Cardiac fibroblast (primary cell): ENCODE measurements around the gene CNMD.
A peak's percentile ranks its signal among the peaks of the same experiment; 100 is the strongest.
"Not testable (repeated sequence)": the region's sequence is repeated elsewhere in the genome, so short reads cannot be mapped to it uniquely, and the experiment has no call there.

Experiments used
- DNase-seq, 2 donors: peaks; one replicate each; pipeline versions ENCODE4 v3.0.0 to v3.0.0-alpha.2; 2010; ENCODE audit warnings: low read depth in 2 of 2
- H3K4me3 ChIP-seq, 2 donors: replicated peaks in 1 of 2; 1 replicate in 1 of 2; 2 replicates in 1 of 2; pipeline ENCODE4 v1.5.1; 2011; ENCODE audit warnings: low read depth in 2 of 2, low read length in 2 of 2, mild to moderate bottlenecking in 2 of 2, moderate library complexity in 1 of 2
- TF ChIP-seq, protein P1 (sequence below): IDR thresholded peaks from one replicate; pipeline ENCODE4 v1.5.1; 2011; ENCODE audit warnings: low read depth, mild to moderate bottlenecking, low read length, inconsistent platforms

CNMD gene

DNA sequence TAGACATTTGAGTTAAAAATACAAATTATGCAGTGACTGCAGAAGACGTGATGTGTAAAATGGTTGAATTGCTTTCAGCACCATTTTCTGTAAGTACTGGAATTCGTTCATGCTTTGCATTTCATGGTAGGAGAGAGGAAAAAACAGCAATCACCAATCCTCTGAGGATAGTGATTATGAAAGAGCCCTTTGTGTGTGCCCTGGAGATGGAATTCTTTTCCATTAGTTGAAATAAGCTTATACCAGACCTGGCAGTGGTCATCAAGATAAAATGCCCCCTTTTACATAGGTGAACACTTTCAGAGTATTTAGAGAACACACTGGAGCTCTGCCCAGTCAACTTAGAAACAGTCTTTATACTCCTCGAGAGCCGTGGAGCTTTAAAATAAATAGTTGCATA, 1.7 kb downstream of the CNMD start:
- TF ChIP-seq, protein P1, sequence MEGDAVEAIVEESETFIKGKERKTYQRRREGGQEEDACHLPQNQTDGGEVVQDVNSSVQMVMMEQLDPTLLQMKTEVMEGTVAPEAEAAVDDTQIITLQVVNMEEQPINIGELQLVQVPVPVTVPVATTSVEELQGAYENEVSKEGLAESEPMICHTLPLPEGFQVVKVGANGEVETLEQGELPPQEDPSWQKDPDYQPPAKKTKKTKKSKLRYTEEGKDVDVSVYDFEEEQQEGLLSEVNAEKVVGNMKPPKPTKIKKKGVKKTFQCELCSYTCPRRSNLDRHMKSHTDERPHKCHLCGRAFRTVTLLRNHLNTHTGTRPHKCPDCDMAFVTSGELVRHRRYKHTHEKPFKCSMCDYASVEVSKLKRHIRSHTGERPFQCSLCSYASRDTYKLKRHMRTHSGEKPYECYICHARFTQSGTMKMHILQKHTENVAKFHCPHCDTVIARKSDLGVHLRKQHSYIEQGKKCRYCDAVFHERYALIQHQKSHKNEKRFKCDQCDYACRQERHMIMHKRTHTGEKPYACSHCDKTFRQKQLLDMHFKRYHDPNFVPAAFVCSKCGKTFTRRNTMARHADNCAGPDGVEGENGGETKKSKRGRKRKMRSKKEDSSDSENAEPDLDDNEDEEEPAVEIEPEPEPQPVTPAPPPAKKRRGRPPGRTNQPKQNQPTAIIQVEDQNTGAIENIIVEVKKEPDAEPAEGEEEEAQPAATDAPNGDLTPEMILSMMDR: no peak

DNA sequence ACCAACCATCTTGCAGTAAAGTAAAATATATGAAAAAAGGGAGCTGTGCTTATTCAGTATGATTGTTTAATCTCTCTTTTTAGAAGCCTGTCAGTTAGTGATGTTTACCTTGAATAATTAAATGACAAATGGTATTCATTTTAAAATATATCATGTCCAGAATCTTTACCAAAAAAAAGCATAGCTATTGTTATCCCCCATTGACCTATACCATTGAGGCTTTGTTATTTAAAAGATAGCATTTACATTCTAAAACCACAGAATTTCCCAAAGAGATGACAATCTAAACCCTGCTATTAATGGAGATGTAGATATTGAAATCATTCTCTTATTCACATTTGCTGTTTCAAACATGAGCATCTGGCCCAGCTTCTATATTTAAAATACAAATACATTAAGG, 2.2 kb downstream of the CNMD start:
- DNase-seq: no peak
- H3K4me3 ChIP-seq: no peak overlapping the region
- TF ChIP-seq, protein P1: no peak

More for the DNA sequence above, 1.7 kb downstream of the CNMD start:
- DNase-seq: peak in 1 of 2 donors; percentile 3
- H3K4me3 ChIP-seq: no peak overlapping the region

DNA sequence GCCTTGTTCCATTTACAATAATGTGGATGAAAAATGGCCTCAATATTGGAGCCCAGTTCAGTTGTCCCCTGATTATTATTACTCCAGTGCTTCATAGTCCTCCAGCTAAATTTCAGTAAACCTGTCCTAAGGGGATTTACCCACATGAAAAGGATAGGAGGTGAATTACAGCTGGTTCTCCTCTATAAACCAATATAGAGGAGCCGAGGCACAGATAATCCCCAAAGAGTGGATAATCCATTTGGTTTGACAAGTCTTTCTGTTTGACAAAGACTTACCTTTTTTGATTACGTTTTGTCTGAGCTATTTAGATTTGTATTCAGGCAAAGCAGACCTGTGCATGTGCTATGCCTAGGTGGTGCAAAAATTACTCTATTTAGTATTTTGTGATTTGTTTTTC, 2.7 kb downstream of the CNMD start:
- no peak for DNase-seq
- TF ChIP-seq, protein P1: no peak
- no peak overlapping the region for H3K4me3 ChIP-seq

DNA sequence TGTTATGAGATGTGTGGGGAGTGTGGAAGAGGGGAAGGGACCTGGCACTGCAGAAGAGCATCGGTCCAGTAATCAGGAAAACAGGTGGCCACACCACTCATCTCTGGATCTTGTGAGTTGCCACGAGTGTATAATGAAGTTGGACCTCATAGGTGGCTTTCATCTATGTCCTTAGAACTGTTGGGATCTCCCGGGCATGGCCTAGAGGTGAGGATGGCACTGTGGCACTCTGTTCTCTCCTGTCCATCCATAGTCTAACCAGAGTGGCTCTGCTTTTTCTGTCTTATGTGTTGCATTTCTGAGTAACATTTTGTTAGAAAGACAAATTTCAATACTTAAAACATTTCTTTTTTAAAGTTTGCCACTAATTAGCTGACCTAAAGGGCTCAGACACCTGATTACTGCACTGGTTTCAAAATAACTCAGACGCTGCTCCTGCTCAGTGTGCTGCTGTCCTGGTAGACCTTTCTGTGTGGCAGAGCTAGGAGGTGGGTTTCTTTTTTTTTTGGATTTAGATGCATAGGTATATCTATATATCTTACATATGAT, 5.5 kb downstream of the CNMD start:
- TF ChIP-seq, protein P1: no peak
- no peak for DNase-seq
- H3K4me3 ChIP-seq: no peak overlapping the region

DNA sequence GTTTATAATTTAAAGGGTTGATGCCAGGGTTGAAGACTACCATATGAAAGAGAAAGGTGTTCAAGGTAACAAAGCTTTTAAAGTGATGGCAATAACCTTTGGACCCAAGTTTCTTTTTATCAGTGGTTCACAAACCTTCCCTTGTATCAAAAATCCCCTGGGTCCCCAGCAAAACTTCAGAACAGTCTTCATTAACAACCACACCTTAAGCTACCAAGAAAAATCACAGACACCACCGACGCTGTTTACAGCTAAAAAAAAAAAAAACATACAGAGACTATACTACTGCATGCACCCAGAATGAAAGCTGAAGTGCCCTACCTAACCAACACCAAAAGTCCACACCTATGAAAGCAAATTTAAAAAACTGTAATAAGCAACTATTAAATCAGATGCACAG, 13.4 kb downstream of the CNMD start:
- TF ChIP-seq, protein P1: no peak
- H3K4me3 ChIP-seq: no peak overlapping the region

DNA sequence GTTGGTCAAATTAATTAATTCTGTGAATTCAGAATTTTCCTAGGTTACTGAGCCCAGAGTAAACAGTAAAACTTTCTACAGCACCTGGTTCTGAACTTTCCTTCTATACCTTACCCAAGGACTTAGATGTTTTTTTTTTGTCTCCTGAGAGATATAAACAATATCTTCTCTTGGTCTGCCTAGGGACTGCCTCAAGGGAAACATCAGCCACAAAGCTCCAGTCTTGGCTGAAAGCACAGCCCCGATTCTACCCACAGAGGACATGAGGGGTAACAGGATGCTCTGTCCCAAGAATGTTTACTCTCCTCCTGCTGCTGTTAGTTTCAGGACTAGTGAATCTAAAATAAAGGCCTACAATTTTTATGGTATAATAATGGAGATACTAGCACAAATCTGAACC, 14.3 kb downstream of the CNMD start:
- H3K4me3 ChIP-seq: no peak overlapping the region
- TF ChIP-seq, protein P1: no peak
- DNase-seq: no peak

More for the DNA sequence above, 13.4 kb downstream of the CNMD start:
- no peak for DNase-seq

DNA sequence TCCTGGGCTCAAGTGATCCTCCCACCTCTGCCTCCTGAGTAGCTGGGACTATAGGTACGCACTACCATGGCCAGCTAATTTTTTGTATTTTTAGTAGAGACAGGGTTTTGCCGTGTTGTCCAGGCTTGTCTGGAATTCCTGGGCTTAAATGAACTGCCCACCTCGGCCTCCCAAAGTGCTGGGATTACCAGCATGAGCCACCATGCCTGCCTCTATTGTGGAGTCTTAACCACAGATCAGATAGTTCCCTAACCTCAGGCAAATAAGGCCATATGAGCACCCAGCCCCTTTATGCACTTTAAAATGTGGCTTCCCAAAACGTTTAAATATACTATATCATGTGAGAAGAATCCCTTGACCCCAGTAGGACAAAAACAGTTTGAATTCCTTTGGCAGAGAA, 16.4 kb downstream of the CNMD start:
- H3K4me3 ChIP-seq: no peak overlapping the region
- TF ChIP-seq, protein P1: no peak
- no peak for DNase-seq

DNA sequence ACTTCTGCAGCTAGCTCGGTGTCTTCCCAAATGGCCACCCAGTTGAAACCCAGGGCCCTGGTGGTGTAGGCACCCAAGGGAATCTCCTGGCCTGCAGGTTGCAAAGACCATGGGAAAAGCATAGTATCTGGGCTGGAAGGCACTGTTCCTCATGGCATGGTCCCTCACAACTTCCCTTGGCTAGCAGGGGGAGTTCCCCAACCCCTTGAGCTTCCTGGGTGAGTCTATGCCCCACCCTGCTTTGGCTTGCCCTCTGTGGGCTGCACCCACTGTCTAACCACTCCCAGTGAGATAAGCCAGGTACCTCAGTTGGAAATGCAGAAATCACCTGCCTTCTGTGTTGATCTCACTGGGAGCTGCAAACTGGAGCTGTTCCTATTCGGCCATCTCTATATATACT, 18.3 kb downstream of the CNMD start:
- not testable (repeated sequence) for DNase-seq, H3K4me3 ChIP-seq

DNA sequence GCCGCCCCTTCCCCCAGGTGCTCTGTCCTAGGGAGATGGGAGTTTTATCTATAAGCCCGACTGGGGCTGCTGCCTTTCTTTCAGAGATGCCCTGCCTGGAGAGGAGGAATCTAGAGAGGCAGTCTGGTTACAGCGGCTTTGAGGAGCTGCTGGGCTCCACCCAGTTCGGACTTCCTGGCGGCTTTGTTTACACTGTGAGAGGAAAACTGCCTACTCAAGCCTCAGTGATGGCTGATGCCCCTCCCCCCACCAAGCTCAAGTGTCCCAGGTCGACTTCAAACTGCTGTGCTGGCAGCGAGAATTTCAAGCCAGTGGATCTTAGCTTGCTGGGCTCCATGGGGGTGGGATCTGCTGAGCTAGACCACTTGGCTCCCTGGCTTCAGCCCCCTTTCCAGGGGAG, 18.7 kb downstream of the CNMD start:
- not testable (repeated sequence) for DNase-seq, H3K4me3 ChIP-seq
